ENCODE measurements around the gene TGFBR1.
"Not testable (repeated sequence)": the region's sequence is repeated elsewhere in the genome, so short reads cannot be mapped to it uniquely, and the experiment has no call there.

Gene TGFBR1

GRCh38 chr9:99189887-99190596 lies 85.1 kb downstream of the TGFBR1 start:
- no peak for DNase-seq (ENCODE audit: low read depth in 2 of 2)

DNA sequence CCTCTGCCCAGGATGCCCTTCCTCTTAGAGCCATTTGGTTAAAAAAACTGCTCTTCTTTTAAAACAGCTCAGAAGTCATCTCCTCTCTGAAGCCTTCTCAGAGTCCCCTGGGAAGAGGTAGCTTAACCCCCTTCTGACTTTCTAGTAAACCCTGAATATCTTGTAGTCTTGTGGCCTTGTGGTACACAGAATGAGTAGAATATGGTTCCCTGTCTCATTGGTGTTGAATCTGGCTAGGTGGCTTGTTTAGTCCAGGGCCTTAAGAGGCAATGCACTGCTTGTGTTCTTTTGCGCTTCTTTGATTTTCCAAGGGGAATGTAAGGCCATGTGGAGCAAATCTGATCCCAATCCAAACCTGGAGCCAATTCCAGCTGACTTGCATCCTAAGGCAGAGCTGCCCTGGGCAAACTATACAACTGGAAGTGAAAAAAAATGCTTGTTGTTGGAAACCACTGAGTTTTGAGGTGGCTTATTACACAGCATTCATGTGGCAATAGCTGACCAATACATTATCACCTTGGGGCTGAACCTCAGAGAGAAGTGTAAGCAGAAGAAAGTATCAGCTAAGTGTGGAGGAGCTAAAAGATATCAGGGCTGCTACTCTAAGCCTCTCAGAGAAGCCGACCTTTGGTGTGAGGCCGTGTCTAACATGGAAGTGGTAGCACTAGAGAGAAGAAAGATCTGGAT lies 85.8 kb downstream of the TGFBR1 start:
- DNase-seq (ENCODE audit: low read depth in 2 of 2): no peak

- DNase-seq (ENCODE audit: low read depth in 2 of 2): no peak
Observed at GRCh38 chr9:99192786-99193465, 88.0 kb downstream of the TGFBR1 start.

DNA sequence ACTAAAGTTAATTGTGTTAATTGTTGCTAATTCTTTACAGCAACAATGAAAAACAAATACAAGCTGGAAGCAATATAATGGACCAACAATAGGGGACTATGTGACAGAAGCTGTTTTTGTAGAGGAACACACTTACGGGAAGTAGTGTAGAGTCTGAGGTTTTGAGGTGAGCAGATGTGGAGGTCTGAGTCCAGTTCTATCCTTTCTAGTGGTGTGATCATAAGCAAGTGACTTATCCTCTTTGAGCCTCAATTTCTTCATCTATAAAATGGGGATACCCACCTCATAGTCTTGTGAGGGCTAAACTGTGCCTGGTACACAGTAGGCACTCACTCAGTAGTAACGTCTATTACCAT lies 88.5 kb downstream of the TGFBR1 start:
- DNase-seq (ENCODE audit: low read depth in 2 of 2): no peak

DNA sequence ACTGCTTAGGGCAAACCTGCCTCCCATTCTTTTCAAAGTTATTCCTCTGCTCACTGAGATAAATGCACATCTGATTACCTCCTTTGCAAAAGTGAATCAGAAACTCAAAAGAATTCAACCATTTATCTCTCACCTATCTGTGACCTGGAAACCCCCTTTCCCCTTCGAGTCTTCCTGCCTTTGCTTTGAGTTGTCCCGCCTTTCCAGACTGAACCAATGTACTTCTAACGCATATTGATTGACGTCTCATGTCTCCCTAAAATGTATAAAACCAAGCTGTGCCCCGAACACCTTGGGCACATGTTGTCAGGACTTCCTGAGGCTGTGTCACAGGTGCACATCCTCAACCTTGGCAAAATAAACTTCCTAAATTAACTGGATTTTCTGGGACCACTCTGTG lies 91.6 kb downstream of the TGFBR1 start:
- not testable (repeated sequence) for DNase-seq (ENCODE audit: low read depth in 2 of 2)

DNA sequence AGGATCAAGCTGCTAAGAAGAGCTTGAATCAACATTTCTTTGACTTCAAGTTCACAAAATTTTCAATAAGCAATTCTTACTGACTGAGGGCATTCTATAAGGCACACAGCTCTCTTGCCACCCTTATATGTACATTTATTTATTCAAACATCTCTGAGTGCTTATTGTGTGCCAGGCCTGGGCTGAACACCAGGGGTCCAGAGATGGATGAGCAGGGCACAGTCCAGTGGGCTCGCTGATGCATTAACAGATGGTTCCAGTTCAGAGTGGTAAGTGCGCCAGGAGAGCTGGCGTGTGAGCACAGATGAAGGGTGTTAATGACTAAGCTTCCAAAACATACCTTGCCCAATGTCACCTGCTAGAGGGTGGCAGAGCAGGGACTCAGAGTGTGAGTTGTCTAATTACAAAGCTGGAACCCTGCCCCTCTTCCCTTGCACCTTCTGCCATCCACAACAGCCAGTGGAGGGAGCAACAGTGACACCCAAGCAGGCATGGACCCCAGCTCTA lies 92.3 kb downstream of the TGFBR1 start:
- no peak for DNase-seq (ENCODE audit: low read depth in 2 of 2)

- no peak for DNase-seq (ENCODE audit: low read depth in 2 of 2)
Observed at GRCh38 chr9:99197987-99198386, 93.1 kb downstream of the TGFBR1 start.

- DNase-seq (ENCODE audit: low read depth in 2 of 2): no peak
Observed at GRCh38 chr9:99199938-99200539, 95.1 kb downstream of the TGFBR1 start.

DNA sequence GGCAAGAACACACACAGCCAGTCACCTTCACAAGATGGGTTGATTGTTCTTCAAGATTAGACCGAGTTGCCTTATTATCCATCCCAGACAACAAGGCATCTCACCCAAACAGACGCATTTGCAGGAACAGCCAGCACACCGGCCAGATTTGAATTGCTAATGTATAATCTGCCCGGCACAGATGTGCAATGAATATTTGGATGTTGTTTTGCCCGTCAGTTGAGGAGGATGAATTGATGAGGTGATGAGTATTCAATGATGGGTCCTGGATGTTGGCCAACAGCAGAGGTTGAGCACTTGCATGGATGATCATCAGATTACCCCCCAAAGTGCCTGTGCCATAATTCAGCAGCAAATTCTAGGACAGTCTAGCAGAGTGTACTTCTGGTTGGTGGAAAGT lies 96.7 kb downstream of the TGFBR1 start:
- no peak for DNase-seq (ENCODE audit: low read depth in 2 of 2)

Data from fibroblast of skin of left biceps (primary cell).